HEK293 (cell line): ENCODE measurements around the gene PCNA.
A peak's percentile ranks its signal among the peaks of the same experiment; 100 is the strongest.

Experiments used
- BCL11A ChIP-seq: fragments of 450-650 bp; formaldehyde crosslinking; IDR thresholded peaks from 2 replicates; pipeline ENCODE4 v1.5.1; 2016; ENCODE audit warnings: low read depth, missing biosample characterization, missing genetic modification characterization
- IKZF3 ChIP-seq: fragments of 450-650 bp; IDR thresholded peaks from 2 replicates; pipeline ENCODE4 v1.5.0; 2018; ENCODE audit warnings: missing biosample characterization, mild to moderate bottlenecking, missing genetic modification characterization, moderate library complexity
- KLF16 ChIP-seq: fragments of 450-650 bp; formaldehyde crosslinking; IDR thresholded peaks from 2 replicates; pipeline ENCODE4 v1.5.1; 2017; ENCODE audit warnings: missing biosample characterization, missing genetic modification characterization
- SCRT2 ChIP-seq: fragments of 450-650 bp; formaldehyde crosslinking; IDR thresholded peaks from 2 replicates; pipeline ENCODE4 v1.5.1; 2016; ENCODE audit warnings: missing biosample characterization, missing genetic modification characterization
- SP7 ChIP-seq: fragments of 450-650 bp; formaldehyde crosslinking; IDR thresholded peaks from 2 replicates; pipeline ENCODE4 v1.5.1; 2016; ENCODE audit warnings: missing biosample characterization, missing genetic modification characterization
- ZBTB26 ChIP-seq: fragments of 450-650 bp; formaldehyde crosslinking; optimal IDR thresholded peaks from 2 replicates; pipeline ENCODE3; 2016; ENCODE audit warnings: missing biosample characterization, mild to moderate bottlenecking, missing genetic modification characterization
- ZFP37 ChIP-seq: fragments of 450-650 bp; formaldehyde crosslinking; IDR thresholded peaks from 2 replicates; pipeline ENCODE4 v1.5.1; 2016; ENCODE audit warnings: missing biosample characterization, missing genetic modification characterization
- ZNF157 ChIP-seq: fragments of 450-650 bp; formaldehyde crosslinking; IDR thresholded peaks from 2 replicates; pipeline ENCODE4 v1.5.1; 2016; ENCODE audit warnings: missing biosample characterization, missing genetic modification characterization
- ZNF175 ChIP-seq: fragments of 450-650 bp; formaldehyde crosslinking; IDR thresholded peaks from 2 replicates; pipeline ENCODE4 v1.5.1; 2016; ENCODE audit warnings: missing biosample characterization, missing genetic modification characterization
- ZNF18 ChIP-seq: fragments of 450-650 bp; formaldehyde crosslinking; IDR thresholded peaks from 2 replicates; pipeline ENCODE4 v1.5.1; 2016; ENCODE audit warnings: missing biosample characterization, missing genetic modification characterization
- ZNF184 ChIP-seq: fragments of 450-650 bp; IDR thresholded peaks from 2 replicates; pipeline ENCODE4 v1.5.1; 2018; ENCODE audit warnings: missing biosample characterization, mild to moderate bottlenecking, missing genetic modification characterization
- ZNF2 ChIP-seq: fragments of 450-650 bp; formaldehyde crosslinking; IDR thresholded peaks from 2 replicates; pipeline ENCODE4 v1.5.1; 2016; ENCODE audit warnings: missing biosample characterization, missing genetic modification characterization
- ZNF274 ChIP-seq, 2 experiments: fragments of 200-500 bp in 1 of 2; fragments of 450-650 bp in 1 of 2; sonication (Bioruptor generic) in 1 of 2; formaldehyde crosslinking in 1 of 2; IDR thresholded peaks; 2 replicates each; pipeline versions ENCODE4 v1.5.1 to v1.6.1; 2014 to 2016; ENCODE audit warnings: borderline replicate concordance in 1 of 2, inconsistent platforms in 1 of 2, low read length in 1 of 2, missing biosample characterization in 1 of 2, missing genetic modification characterization in 1 of 2
- ZNF341 ChIP-seq: fragments of 450-650 bp; formaldehyde crosslinking; IDR thresholded peaks from 2 replicates; pipeline ENCODE4; 2016; ENCODE audit warnings: low read depth, missing biosample characterization, missing genetic modification characterization
- ZNF354C ChIP-seq: fragments of 450-650 bp; formaldehyde crosslinking; IDR thresholded peaks from 2 replicates; pipeline ENCODE4 v1.5.1; 2016; ENCODE audit warnings: missing biosample characterization, missing genetic modification characterization, low read depth, borderline replicate concordance
- ZNF366 ChIP-seq: fragments of 450-650 bp; formaldehyde crosslinking; conservative IDR thresholded peaks from 2 replicates; pipeline ENCODE4 v1.5.1; 2016; ENCODE audit warnings: missing biosample characterization, missing genetic modification characterization
- ZNF416 ChIP-seq: fragments of 450-650 bp; formaldehyde crosslinking; IDR thresholded peaks from 2 replicates; pipeline ENCODE4 v1.5.1; 2016; ENCODE audit warnings: missing biosample characterization, missing genetic modification characterization
- ZNF549 ChIP-seq: fragments of 450-650 bp; IDR thresholded peaks from 2 replicates; pipeline ENCODE4 v1.5.1; 2018; ENCODE audit warnings: missing biosample characterization, missing genetic modification characterization, mild to moderate bottlenecking, inconsistent platforms, moderate library complexity
- ZNF571 ChIP-seq: fragments of 450-650 bp; formaldehyde crosslinking; IDR thresholded peaks from 2 replicates; pipeline ENCODE4 v1.5.0; 2017; ENCODE audit warnings: missing biosample characterization, missing genetic modification characterization
- ZNF660 ChIP-seq: fragments of 450-650 bp; IDR thresholded peaks from 2 replicates; pipeline ENCODE4 v1.5.1; 2018; ENCODE audit warnings: missing biosample characterization, mild to moderate bottlenecking, missing genetic modification characterization
- ZNF768 ChIP-seq: fragments of 450-650 bp; formaldehyde crosslinking; IDR thresholded peaks from 2 replicates; pipeline ENCODE4 v1.5.1; 2018; ENCODE audit warnings: missing biosample characterization, mild to moderate bottlenecking, missing genetic modification characterization
- ZSCAN23 ChIP-seq: fragments of 450-650 bp; formaldehyde crosslinking; IDR thresholded peaks from 2 replicates; pipeline ENCODE4 v1.5.1; 2016; ENCODE audit warnings: missing biosample characterization, missing genetic modification characterization
- TF ChIP-seq, protein P1 (sequence below): fragments of 450-650 bp; formaldehyde crosslinking; conservative IDR thresholded peaks from 2 replicates; pipeline ENCODE4 v1.5.1; 2016; ENCODE audit warnings: low read depth, missing biosample characterization, missing genetic modification characterization
- TF ChIP-seq, protein P2 (sequence below): fragments of 450-650 bp; formaldehyde crosslinking; IDR thresholded peaks from 2 replicates; pipeline ENCODE4 v1.5.1; 2016; ENCODE audit warnings: missing biosample characterization, missing genetic modification characterization
- TF ChIP-seq, protein P3 (sequence below): fragments of 450-650 bp; formaldehyde crosslinking; IDR thresholded peaks from 2 replicates; pipeline ENCODE4 v1.5.1; 2017; ENCODE audit warnings: missing biosample characterization, missing genetic modification characterization
- TF ChIP-seq, protein P4 (sequence below): fragments of 450-650 bp; formaldehyde crosslinking; IDR thresholded peaks from 2 replicates; pipeline ENCODE4 v1.5.1; 2016; ENCODE audit warnings: missing biosample characterization, missing genetic modification characterization, borderline replicate concordance
- TF ChIP-seq, protein P5 (sequence below): fragments of 450-650 bp; formaldehyde crosslinking; IDR thresholded peaks from 2 replicates; pipeline ENCODE4 v1.5.1; 2016; ENCODE audit warnings: missing biosample characterization, missing genetic modification characterization

Gene PCNA

GRCh38 chr20:5127204-5127858 is 7.6 kb upstream of the PCNA start (continued):
- TF ChIP-seq KLF16 (no peak), ZFP37 (tag by site-specific recombination) (0 out of 2 replicates have a peak, but pooled peaks have one; percentile 26), ZNF549 (no peak), BCL11A (tag by site-specific recombination) (no peak; the same call in 1 of the 2 replicates), ZNF660 (tag by site-specific recombination) (0 out of 2 replicates have a peak, but pooled peaks have one; percentile 4), ZNF416 (tag by site-specific recombination) (no peak), ZNF274 (IDR thresholded peaks at IDR 0.05; ENCODE audit: low read length) (no peak), ZNF274 (tag by site-specific recombination; IDR thresholded peaks at IDR 0.05; ENCODE audit: borderline replicate concordance) (no peak), ZSCAN23 (no peak), ZNF354C (tag by site-specific recombination) (no peak), ZNF2 (tag by site-specific recombination) (0 out of 2 replicates have a peak, but pooled peaks have one; percentile 25), ZNF175 (tag by site-specific recombination) (no peak), ZBTB26 (tag by site-specific recombination) (peak; percentile 11), ZNF184 (tag by site-specific recombination) (0 out of 2 replicates have a peak, but pooled peaks have one; percentile 10), SCRT2 (tag by site-specific recombination) (peak; percentile 44; the same call in 1 of the 2 replicates), SP7 (tag by site-specific recombination) (peak; percentile 64; the same call in 1 of the 2 replicates), IKZF3 (tag by site-specific recombination) (no peak), ZNF18 (tag by site-specific recombination) (no peak), ZNF571 (no peak), ZNF341 (tag by site-specific recombination) (peak; percentile 57), ZNF157 (tag by site-specific recombination) (no peak), ZNF768 (tag by site-specific recombination) (no peak), ZNF366 (tag by site-specific recombination) (peak; percentile 65)
- TF ChIP-seq, protein P1, sequence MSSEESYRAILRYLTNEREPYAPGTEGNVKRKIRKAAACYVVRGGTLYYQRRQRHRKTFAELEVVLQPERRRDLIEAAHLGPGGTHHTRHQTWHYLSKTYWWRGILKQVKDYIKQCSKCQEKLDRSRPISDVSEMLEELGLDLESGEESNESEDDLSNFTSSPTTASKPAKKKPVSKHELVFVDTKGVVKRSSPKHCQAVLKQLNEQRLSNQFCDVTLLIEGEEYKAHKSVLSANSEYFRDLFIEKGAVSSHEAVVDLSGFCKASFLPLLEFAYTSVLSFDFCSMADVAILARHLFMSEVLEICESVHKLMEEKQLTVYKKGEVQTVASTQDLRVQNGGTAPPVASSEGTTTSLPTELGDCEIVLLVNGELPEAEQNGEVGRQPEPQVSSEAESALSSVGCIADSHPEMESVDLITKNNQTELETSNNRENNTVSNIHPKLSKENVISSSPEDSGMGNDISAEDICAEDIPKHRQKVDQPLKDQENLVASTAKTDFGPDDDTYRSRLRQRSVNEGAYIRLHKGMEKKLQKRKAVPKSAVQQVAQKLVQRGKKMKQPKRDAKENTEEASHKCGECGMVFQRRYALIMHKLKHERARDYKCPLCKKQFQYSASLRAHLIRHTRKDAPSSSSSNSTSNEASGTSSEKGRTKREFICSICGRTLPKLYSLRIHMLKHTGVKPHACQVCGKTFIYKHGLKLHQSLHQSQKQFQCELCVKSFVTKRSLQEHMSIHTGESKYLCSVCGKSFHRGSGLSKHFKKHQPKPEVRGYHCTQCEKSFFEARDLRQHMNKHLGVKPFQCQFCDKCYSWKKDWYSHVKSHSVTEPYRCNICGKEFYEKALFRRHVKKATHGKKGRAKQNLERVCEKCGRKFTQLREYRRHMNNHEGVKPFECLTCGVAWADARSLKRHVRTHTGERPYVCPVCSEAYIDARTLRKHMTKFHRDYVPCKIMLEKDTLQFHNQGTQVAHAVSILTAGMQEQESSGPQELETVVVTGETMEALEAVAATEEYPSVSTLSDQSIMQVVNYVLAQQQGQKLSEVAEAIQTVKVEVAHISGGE (tag by site-specific recombination) = peak; percentile 73
- TF ChIP-seq, protein P2, sequence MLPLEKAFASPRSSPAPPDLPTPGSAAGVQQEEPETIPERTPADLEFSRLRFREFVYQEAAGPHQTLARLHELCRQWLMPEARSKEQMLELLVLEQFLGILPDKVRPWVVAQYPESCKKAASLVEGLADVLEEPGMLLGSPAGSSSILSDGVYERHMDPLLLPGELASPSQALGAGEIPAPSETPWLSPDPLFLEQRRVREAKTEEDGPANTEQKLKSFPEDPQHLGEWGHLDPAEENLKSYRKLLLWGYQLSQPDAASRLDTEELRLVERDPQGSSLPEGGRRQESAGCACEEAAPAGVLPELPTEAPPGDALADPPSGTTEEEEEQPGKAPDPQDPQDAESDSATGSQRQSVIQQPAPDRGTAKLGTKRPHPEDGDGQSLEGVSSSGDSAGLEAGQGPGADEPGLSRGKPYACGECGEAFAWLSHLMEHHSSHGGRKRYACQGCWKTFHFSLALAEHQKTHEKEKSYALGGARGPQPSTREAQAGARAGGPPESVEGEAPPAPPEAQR (tag by site-specific recombination) = no peak
- TF ChIP-seq, protein P3, sequence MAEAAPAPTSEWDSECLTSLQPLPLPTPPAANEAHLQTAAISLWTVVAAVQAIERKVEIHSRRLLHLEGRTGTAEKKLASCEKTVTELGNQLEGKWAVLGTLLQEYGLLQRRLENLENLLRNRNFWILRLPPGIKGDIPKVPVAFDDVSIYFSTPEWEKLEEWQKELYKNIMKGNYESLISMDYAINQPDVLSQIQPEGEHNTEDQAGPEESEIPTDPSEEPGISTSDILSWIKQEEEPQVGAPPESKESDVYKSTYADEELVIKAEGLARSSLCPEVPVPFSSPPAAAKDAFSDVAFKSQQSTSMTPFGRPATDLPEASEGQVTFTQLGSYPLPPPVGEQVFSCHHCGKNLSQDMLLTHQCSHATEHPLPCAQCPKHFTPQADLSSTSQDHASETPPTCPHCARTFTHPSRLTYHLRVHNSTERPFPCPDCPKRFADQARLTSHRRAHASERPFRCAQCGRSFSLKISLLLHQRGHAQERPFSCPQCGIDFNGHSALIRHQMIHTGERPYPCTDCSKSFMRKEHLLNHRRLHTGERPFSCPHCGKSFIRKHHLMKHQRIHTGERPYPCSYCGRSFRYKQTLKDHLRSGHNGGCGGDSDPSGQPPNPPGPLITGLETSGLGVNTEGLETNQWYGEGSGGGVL (tag by site-specific recombination) = peak; percentile 64; the same call in 1 of the 2 replicates
- TF ChIP-seq, protein P4, sequence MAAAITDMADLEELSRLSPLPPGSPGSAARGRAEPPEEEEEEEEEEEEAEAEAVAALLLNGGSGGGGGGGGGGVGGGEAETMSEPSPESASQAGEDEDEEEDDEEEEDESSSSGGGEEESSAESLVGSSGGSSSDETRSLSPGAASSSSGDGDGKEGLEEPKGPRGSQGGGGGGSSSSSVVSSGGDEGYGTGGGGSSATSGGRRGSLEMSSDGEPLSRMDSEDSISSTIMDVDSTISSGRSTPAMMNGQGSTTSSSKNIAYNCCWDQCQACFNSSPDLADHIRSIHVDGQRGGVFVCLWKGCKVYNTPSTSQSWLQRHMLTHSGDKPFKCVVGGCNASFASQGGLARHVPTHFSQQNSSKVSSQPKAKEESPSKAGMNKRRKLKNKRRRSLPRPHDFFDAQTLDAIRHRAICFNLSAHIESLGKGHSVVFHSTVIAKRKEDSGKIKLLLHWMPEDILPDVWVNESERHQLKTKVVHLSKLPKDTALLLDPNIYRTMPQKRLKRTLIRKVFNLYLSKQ (tag by site-specific recombination) = no peak
- TF ChIP-seq, protein P5, sequence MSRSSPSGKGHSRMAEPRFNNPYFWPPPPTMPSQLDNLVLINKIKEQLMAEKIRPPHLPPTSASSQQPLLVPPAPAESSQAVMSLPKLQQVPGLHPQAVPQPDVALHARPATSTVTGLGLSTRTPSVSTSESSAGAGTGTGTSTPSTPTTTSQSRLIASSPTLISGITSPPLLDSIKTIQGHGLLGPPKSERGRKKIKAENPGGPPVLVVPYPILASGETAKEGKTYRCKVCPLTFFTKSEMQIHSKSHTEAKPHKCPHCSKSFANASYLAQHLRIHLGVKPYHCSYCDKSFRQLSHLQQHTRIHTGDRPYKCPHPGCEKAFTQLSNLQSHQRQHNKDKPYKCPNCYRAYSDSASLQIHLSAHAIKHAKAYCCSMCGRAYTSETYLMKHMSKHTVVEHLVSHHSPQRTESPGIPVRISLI = no peak
